ENCODE data around the gene ZNF276.

Gene ZNF276

GRCh38 chr16:89720551-89720812 is 855 bp upstream of the ZNF276 start:
- H4K20me1 ChIP-seq (ENCODE audit: insufficient read depth, low read length) = peaks cover 29% of the 10 kb centered on the region
- peak overlapping the region; percentile 97 for H3K4me2 ChIP-seq (ENCODE audit: insufficient read depth, low read length)
- ATAC-seq (ENCODE audit: insufficient read depth, low read depth) (peak; percentile 6), DNase-seq (no peak)
- peaks cover 35% of the 10 kb centered on the region for H3K4me1 ChIP-seq (ENCODE audit: insufficient read depth, low read length)
- H3K79me2 ChIP-seq (ENCODE audit: insufficient read depth, low read length) = peaks cover 36% of the 10 kb centered on the region
- H3K9ac ChIP-seq (ENCODE audit: low read depth, low read length) = peak overlapping the region; percentile 96
- H3K27me3 ChIP-seq (ENCODE audit: insufficient read depth, low read length, poor library complexity) = no peaks in the 10 kb centered on the region
- H3K27ac ChIP-seq (ENCODE audit: low read length) = peak overlapping the region; percentile 87
- no peak for TF ChIP-seq EZH2 (IDR thresholded peaks at IDR 0.05; ENCODE audit: borderline replicate concordance, low read depth, low read length, severe bottlenecking)
- TF ChIP-seq CTCF (IDR thresholded peaks at IDR 0.05; ENCODE audit: borderline replicate concordance, extremely low read depth, low read length, poor library complexity, severe bottlenecking) = no peak
- H3K36me3 ChIP-seq (ENCODE audit: insufficient read depth, low read length) = peaks cover 33% of the 10 kb centered on the region
- H3K9me3 ChIP-seq (ENCODE audit: insufficient read depth, low read length, severe bottlenecking) = no peaks in the 10 kb centered on the region
- peak overlapping the region; percentile 60 to 70 for H3K4me3 ChIP-seq (ENCODE audit: low read depth in 1 of 2, low read length in 2 of 2)
- peak overlapping the region; percentile 80 for H2AFZ ChIP-seq (ENCODE audit: low read depth, low read length)

- Histone ChIP-seq H4K20me1 (ENCODE audit: insufficient read depth, low read length) (peaks cover 30% of the 10 kb centered on the region), H3K9ac (ENCODE audit: low read depth, low read length) (peak overlapping the region; percentile 96), H3K9me3 (ENCODE audit: insufficient read depth, low read length, severe bottlenecking) (no peaks in the 10 kb centered on the region), H2AFZ (ENCODE audit: low read depth, low read length) (peak overlapping the region; percentile 77), H3K36me3 (ENCODE audit: insufficient read depth, low read length) (peaks cover 44% of the 10 kb centered on the region), H3K4me1 (ENCODE audit: insufficient read depth, low read length) (peaks cover 35% of the 10 kb centered on the region), H3K27ac (ENCODE audit: low read length) (peak overlapping the region; percentile 87), H3K79me2 (ENCODE audit: insufficient read depth, low read length) (peaks cover 40% of the 10 kb centered on the region), H3K4me2 (ENCODE audit: insufficient read depth, low read length) (peak overlapping the region; percentile 97), H3K27me3 (ENCODE audit: insufficient read depth, low read length, poor library complexity) (no peaks in the 10 kb centered on the region), H3K4me3 (ENCODE audit: low read depth in 1 of 2, low read length in 2 of 2) (peak overlapping the region; percentile 60 to 70)
- DNase-seq (peak; percentile 93), ATAC-seq (ENCODE audit: insufficient read depth, low read depth) (peak; percentile 73)
- TF ChIP-seq EZH2 (IDR thresholded peaks at IDR 0.05; ENCODE audit: borderline replicate concordance, low read depth, low read length, severe bottlenecking) (no peak), CTCF (IDR thresholded peaks at IDR 0.05; ENCODE audit: borderline replicate concordance, extremely low read depth, low read length, poor library complexity, severe bottlenecking) (no peak)
Measured at GRCh38 chr16:89721546-89722391, 432 bp downstream of the ZNF276 start.

GRCh38 chr16:89722392-89723278 is 1.3 kb downstream of the ZNF276 start:
- peaks cover 52% of the 10 kb centered on the region for H3K36me3 ChIP-seq (ENCODE audit: insufficient read depth, low read length)
- H3K79me2 ChIP-seq (ENCODE audit: insufficient read depth, low read length) = peaks cover 47% of the 10 kb centered on the region
- H2AFZ ChIP-seq (ENCODE audit: low read depth, low read length) = peak overlapping the region; percentile 58; the same call in 1 of the 2 replicates
- peak overlapping the region; percentile 97 for H3K4me2 ChIP-seq (ENCODE audit: insufficient read depth, low read length)
- peaks cover 35% of the 10 kb centered on the region for H3K4me1 ChIP-seq (ENCODE audit: insufficient read depth, low read length)
- peaks cover 37% of the 10 kb centered on the region for H4K20me1 ChIP-seq (ENCODE audit: insufficient read depth, low read length)
- H3K9me3 ChIP-seq (ENCODE audit: insufficient read depth, low read length, severe bottlenecking) = no peaks in the 10 kb centered on the region
- H3K4me3 ChIP-seq (ENCODE audit: low read depth in 1 of 2, low read length in 2 of 2) = peak overlapping the region; percentile 60 to 70; a peak in 3 of 4 replicates
- peak; percentile 31 for ATAC-seq (ENCODE audit: insufficient read depth, low read depth)
- peak overlapping the region; percentile 96 for H3K9ac ChIP-seq (ENCODE audit: low read depth, low read length)
- TF ChIP-seq CTCF (IDR thresholded peaks at IDR 0.05; ENCODE audit: borderline replicate concordance, extremely low read depth, low read length, poor library complexity, severe bottlenecking) (no peak), EZH2 (IDR thresholded peaks at IDR 0.05; ENCODE audit: borderline replicate concordance, low read depth, low read length, severe bottlenecking) (no peak)
- H3K27me3 ChIP-seq (ENCODE audit: insufficient read depth, low read length, poor library complexity) = no peaks in the 10 kb centered on the region
- H3K27ac ChIP-seq (ENCODE audit: low read length) = peak overlapping the region; percentile 87
- peak; percentile 59 for DNase-seq
